Measurements from ENCODE around the gene CEP126. TPM values are rescaled to one million over a fixed set of nuclear protein-coding genes. Genes with fewer than 3 reads are reported as not detected.

CEP126 gene
- total RNA-seq, 4 donors from 2014 or later = 0.45 to 3.8 (median 1.6) TPM

GRCh38 chr11:102017026-102017425 is 102.2 kb downstream of the CEP126 start:
- Histone ChIP-seq H3K4me1 (peaks cover 0 to 4% (median 0%) of the 10 kb centered on the region in 3 donors), H3K9me3 (no peaks in the 10 kb centered on the region), H3K27me3 (peaks cover 0 to 3% (median 0%) of the 10 kb centered on the region in 4 donors), H3K4me3 (no peak overlapping the region), H3K27ac (no peak overlapping the region), H3K36me3 (no peaks in the 10 kb centered on the region)
- TF ChIP-seq CTCF (IDR thresholded peaks at IDR 0.05) = no peak
- no peak for TF ChIP-seq POLR2A (IDR thresholded peaks at IDR 0.05)
- intact Hi-C loops (cut with DNase I) = loop anchor here (10.0 kb wide), 1 partner anchor 152 kb away; no protein-coding TSS in a partner anchor
- DNase-seq = no peak
- WGBS, 2 donors = 28% methylated on average over 3 of the region's 3 CpGs

- Histone ChIP-seq H3K27me3 (no peaks in the 10 kb centered on the region), H3K36me3 (no peaks in the 10 kb centered on the region), H3K4me3 (no peak overlapping the region), H3K9me3 (no peaks in the 10 kb centered on the region), H3K4me1 (no peaks in the 10 kb centered on the region), H3K27ac (no peak overlapping the region)
- DNase-seq = no peak
- 81 to 87% methylated on average over 4 of the region's 4 CpGs for WGBS, 2 donors
- intact Hi-C loops (cut with DNase I) = no loop called here
- TF ChIP-seq CTCF (IDR thresholded peaks at IDR 0.05) (no peak), POLR2A (IDR thresholded peaks at IDR 0.05) (no peak)
These were observed 111.4 kb downstream of the CEP126 start for GRCh38 chr11:102026217-102026616.

GRCh38 chr11:102026959-102027358 is 112.1 kb downstream of the CEP126 start:
- DNase-seq = no peak
- Histone ChIP-seq H3K9me3 (no peaks in the 10 kb centered on the region), H3K4me3 (no peak overlapping the region), H3K4me1 (no peaks in the 10 kb centered on the region), H3K36me3 (no peaks in the 10 kb centered on the region), H3K27ac (no peak overlapping the region), H3K27me3 (no peaks in the 10 kb centered on the region)
- intact Hi-C loops (cut with DNase I) = no loop called here
- 2 to 8% methylated on average over 2 of the region's 2 CpGs for WGBS, 2 donors
- no peak for TF ChIP-seq POLR2A (IDR thresholded peaks at IDR 0.05)
- no peak for TF ChIP-seq CTCF (IDR thresholded peaks at IDR 0.05)

- H3K27me3 ChIP-seq = no peaks in the 10 kb centered on the region
- intact Hi-C loops (cut with DNase I) = no loop called here
- H3K9me3 ChIP-seq = no peaks in the 10 kb centered on the region
- H3K27ac ChIP-seq = no peak overlapping the region
- no peak for TF ChIP-seq POLR2A (IDR thresholded peaks at IDR 0.05)
- TF ChIP-seq CTCF (IDR thresholded peaks at IDR 0.05) = no peak
- no peak overlapping the region for H3K4me3 ChIP-seq
- WGBS, 2 donors = 44 to 62% methylated on average over 1 of the region's 1 CpG
- H3K36me3 ChIP-seq = no peaks in the 10 kb centered on the region
- H3K4me1 ChIP-seq = no peaks in the 10 kb centered on the region
- no peak for DNase-seq
These were observed 121.9 kb downstream of the CEP126 start for GRCh38 chr11:102036757-102037156.

GRCh38 chr11:102046841-102047240 is 132.0 kb downstream of the CEP126 start:
- DNase-seq = no peak
- WGBS, 2 donors = 28 to 29% methylated on average over 4 of the region's 4 CpGs
- no peaks in the 10 kb centered on the region for H3K9me3 ChIP-seq
- H3K36me3 ChIP-seq = no peaks in the 10 kb centered on the region
- peaks cover 0 to 17% (median 0%) of the 10 kb centered on the region in 4 donors for H3K27me3 ChIP-seq
- H3K27ac ChIP-seq = peak overlapping the region; percentile 58 to 78 (median 68)
- H3K4me1 ChIP-seq = peaks cover 0 to 17% (median 0%) of the 10 kb centered on the region in 3 donors
- TF ChIP-seq POLR2A (IDR thresholded peaks at IDR 0.05) (no peak), CTCF (IDR thresholded peaks at IDR 0.05) (no peak)
- intact Hi-C loops (cut with DNase I) = no loop called here
- peak overlapping the region; percentile 45 to 72 (median 64) for H3K4me3 ChIP-seq
